Stimulated activated CD4-positive, alpha-beta T cell treated with anti-CD3 and anti-CD28 coated beads, Interleukin-2, amount 100 ng/mL, for 24 hours (primary cell): ENCODE results near the gene SLC25A41.
"Not testable (repeated sequence)": the region's sequence is repeated elsewhere in the genome, so short reads cannot be mapped to it uniquely, and the experiment has no call there.

Source experiments
- DNase-seq, 2 donors: peaks; one replicate each; pipeline ENCODE4 v3.0.0-alpha.2; 2020

SLC25A41 gene

GRCh38 chr19:6459262-6460098 is 25.9 kb upstream of the SLC25A41 start, which contains the start of gene SLC25A23:
TSS of gene SLC25A23 (minus strand) at chr19:6459792. CDS start at chr19:6459628, 164 bp downstream.
- DNase-seq: peak; percentile 63 to 75

- DNase-seq: no peak
Measured at GRCh38 chr19:6458695-6459261, 25.2 kb upstream of the SLC25A41 start.

- DNase-seq: no peak
Measured at GRCh38 chr19:6457958-6458694, 24.6 kb upstream of the SLC25A41 start.

- DNase-seq: no peak
Measured at GRCh38 chr19:6455924-6456323, 22.4 kb upstream of the SLC25A41 start.

GRCh38 chr19:6453951-6454565 is 20.5 kb upstream of the SLC25A41 start:
- no peak for DNase-seq

- no peak for DNase-seq
Measured at GRCh38 chr19:6452899-6453298, 19.3 kb upstream of the SLC25A41 start.

- no peak for DNase-seq
Measured at GRCh38 chr19:6452223-6452614, 18.7 kb upstream of the SLC25A41 start.

- DNase-seq: no peak
Measured at GRCh38 chr19:6451583-6452222, 18.1 kb upstream of the SLC25A41 start.

GRCh38 chr19:6450166-6450565 is 16.6 kb upstream of the SLC25A41 start:
- no peak for DNase-seq

GRCh38 chr19:6448045-6448444 is 14.5 kb upstream of the SLC25A41 start:
- no peak for DNase-seq

GRCh38 chr19:6446452-6446851 is 12.9 kb upstream of the SLC25A41 start:
- no peak for DNase-seq

- DNase-seq: no peak
Measured at GRCh38 chr19:6443986-6444385, 10.4 kb upstream of the SLC25A41 start.

GRCh38 chr19:6442087-6442688 is 8.6 kb upstream of the SLC25A41 start:
- DNase-seq: no peak

- no peak for DNase-seq
Measured at GRCh38 chr19:6440905-6441304, 7.3 kb upstream of the SLC25A41 start.

GRCh38 chr19:6439743-6440142 is 6.2 kb upstream of the SLC25A41 start:
- DNase-seq: no peak

- no peak for DNase-seq
Measured at GRCh38 chr19:6433165-6433564, 398 bp downstream of the SLC25A41 start.

- DNase-seq: no peak
Measured at GRCh38 chr19:6431891-6432290, 1.7 kb downstream of the SLC25A41 start.

- DNase-seq: no peak
Measured at GRCh38 chr19:6429419-6430221, 3.9 kb downstream of the SLC25A41 start.

GRCh38 chr19:6428692-6429418 is 4.7 kb downstream of the SLC25A41 start:
- not testable (repeated sequence) for DNase-seq

GRCh38 chr19:6427131-6427530 is 6.4 kb downstream of the SLC25A41 start:
- no peak for DNase-seq
